HepG2 (cell line): ENCODE results near the gene NXPE3. TPM values are rescaled to one million over a fixed set of nuclear protein-coding genes. Genes with fewer than 3 reads are reported as not detected.

Experiments used
- ATAC-seq: fragments of 200-7000 bp; cut with Tn5 transposase; 3 replicates; pipeline ENCODE4 v1.9.1; 2020; ENCODE audit warnings: mild to moderate bottlenecking, moderate library complexity
- BruUV-seq: library from RNA; stranded (reverse); fragments of 400-500 nt; replicated peaks from 2 replicates; lab custom pipeline; 2021; lab: Mats Ljungman, UMichigan
- CTCF ChIA-PET: fragments of 300-600 bp; formaldehyde crosslinking; extraction: SDS; loops from one replicate; lab custom pipeline; 2021; ENCODE audit warnings: low total read pairs, inconsistent platforms, low intra/inter-chr PET ratio; lab: Yijun Ruan, JAX
- POLR2A ChIA-PET: fragments of 350-600 bp; sonication (Branson Sonifier 250); formaldehyde crosslinking; loops from one replicate; lab custom pipeline; 2020; ENCODE audit warnings: antibody characterized with exemption, inconsistent platforms; lab: Yijun Ruan, JAX
- DNase-seq: peaks from one replicate; pipeline ENCODE4 v3.0.0-alpha.2; 2015; ENCODE audit warnings: low spot score
- FAIRE-seq: peaks from 3 replicates; lab custom pipeline; 2011; peaks lifted over from hg19 to GRCh38; lab: Jason Lieb, UNC
- H2AFZ ChIP-seq: one replicate; pipeline ENCODE4 v1.6.1; 2011; ENCODE audit warnings: low read length, inconsistent platforms
- H3K27ac ChIP-seq: fragments of 300-600 bp; 3 replicates; pipeline ENCODE4 v1.8.0; 2011; ENCODE audit warnings: mixed run types, mild to moderate bottlenecking, mixed read lengths, low read length, inconsistent platforms; ENCODE audit not compliant: insufficient read depth; ENCODE audit errors: extremely low read length
- H3K27me3 ChIP-seq, 2 experiments: fragments of 200-600 bp in 1 of 2; 2 replicates in 1 of 2; 3 replicates in 1 of 2; pipeline versions ENCODE4 v1.6.0 to v1.8.0; 2011; ENCODE audit warnings: low read length in 2 of 2, mild to moderate bottlenecking in 2 of 2, moderate library complexity in 2 of 2, inconsistent platforms in 1 of 2; ENCODE audit not compliant: insufficient read depth in 2 of 2, control insufficient read depth in 1 of 2
- H3K36me3 ChIP-seq, 2 experiments: fragments of 200-600 bp in 1 of 2; replicated peaks in 1 of 2; 2 replicates in 1 of 2; 3 replicates in 1 of 2; pipeline versions ENCODE4 v1.5.1 to v1.8.0; 2011; ENCODE audit warnings: low read length in 2 of 2, inconsistent platforms in 1 of 2; ENCODE audit not compliant: insufficient read depth in 2 of 2, control insufficient read depth in 1 of 2
- H3K4me1 ChIP-seq: 2 replicates; pipeline ENCODE4 v1.5.1; 2012; ENCODE audit warnings: low read length, inconsistent platforms; ENCODE audit not compliant: insufficient read depth
- H3K4me2 ChIP-seq: 2 replicates; pipeline ENCODE4 v1.6.0; 2011; ENCODE audit warnings: low read depth, low read length, inconsistent platforms
- H3K4me3 ChIP-seq, 3 experiments: fragments of 200-600 bp in 1 of 3; sonication (generic), shearing (Covaris generic) in 1 of 3; replicated peaks in 1 of 3; 2 replicates each; pipeline ENCODE4 v1.5.1; 2011 to 2016; ENCODE audit warnings: low read length in 3 of 3, inconsistent platforms in 2 of 3, low read depth in 2 of 3, mild to moderate bottlenecking in 2 of 3, control low read depth in 1 of 3, mixed read lengths in 1 of 3; ENCODE audit not compliant: insufficient read depth in 1 of 3
- H3K79me2 ChIP-seq: one replicate; pipeline ENCODE4 v1.6.1; 2011; ENCODE audit warnings: low read length, inconsistent platforms; ENCODE audit not compliant: insufficient read depth
- H3K9ac ChIP-seq: 2 replicates; pipeline ENCODE4 v1.6.0; 2011; ENCODE audit warnings: mild to moderate bottlenecking, low read depth, low read length, inconsistent platforms; ENCODE audit not compliant: insufficient read depth
- H3K9me3 ChIP-seq: 2 replicates; pipeline ENCODE4 v1.5.1; 2012; ENCODE audit warnings: mild to moderate bottlenecking, low read length
- H4K20me1 ChIP-seq: 2 replicates; pipeline ENCODE4 v1.6.0; 2011; ENCODE audit warnings: inconsistent platforms, mild to moderate bottlenecking, low read length, moderate library complexity; ENCODE audit not compliant: insufficient read depth
- ATRX ChIP-seq: sonication (generic); formaldehyde crosslinking; IDR thresholded peaks from 2 replicates; pipeline ENCODE4 v1.4.0; 2020; ENCODE audit warnings: missing genetic modification reagents, borderline replicate concordance
- BCL6 ChIP-seq: IDR thresholded peaks from 2 replicates; pipeline ENCODE4 v1.6.1; 2016; ENCODE audit warnings: missing genetic modification reagents, missing compliant biosample characterization
- CENPT ChIP-seq: sonication (generic); formaldehyde crosslinking; IDR thresholded peaks from 2 replicates; pipeline ENCODE4 v1.8.0; 2022; ENCODE audit warnings: low read depth, mild to moderate bottlenecking, moderate library complexity, missing genetic modification reagents
- GABPA ChIP-seq, 2 experiments: IDR thresholded peaks; 2 replicates each; pipeline ENCODE4 v1.6.1; 2011 to 2016; ENCODE audit warnings: low read depth in 2 of 2, low read length in 1 of 2, missing biosample characterization in 1 of 2, missing genetic modification characterization in 1 of 2
- NFYB ChIP-seq: sonication (generic); formaldehyde crosslinking; IDR thresholded peaks from 2 replicates; pipeline ENCODE4 v1.4.0; 2020; ENCODE audit warnings: missing genetic modification reagents
- PHB2 ChIP-seq: fragments of 450-650 bp; IDR thresholded peaks from 2 replicates; pipeline ENCODE4 v1.6.1; 2018; ENCODE audit not compliant: partially characterized antibody
- PTBP1 ChIP-seq: fragments of 200-400 bp; formaldehyde crosslinking; IDR thresholded peaks from 2 replicates; pipeline ENCODE4 v1.6.1; 2018; ENCODE audit warnings: low read length, low read depth; ENCODE audit not compliant: poor library complexity, severe bottlenecking
- SOX13 ChIP-seq, 3 experiments: fragments of 450-650 bp in 1 of 3; sonication (generic) in 1 of 3; formaldehyde crosslinking in 1 of 3; IDR thresholded peaks in 2 of 3; conservative IDR thresholded peaks in 1 of 3; 2 replicates each; pipeline versions ENCODE4 v1.5.0 to v1.6.1; 2016 to 2020; ENCODE audit warnings: antibody characterized with exemption in 1 of 3, mild to moderate bottlenecking in 1 of 3, missing compliant biosample characterization in 1 of 3, missing genetic modification reagents in 1 of 3, moderate library complexity in 1 of 3
- TBL1XR1 ChIP-seq: fragments of 150-350 bp; IDR thresholded peaks from 2 replicates; pipeline ENCODE4 v1.6.1; 2014; ENCODE audit warnings: borderline replicate concordance, low read length; ENCODE audit not compliant: partially characterized antibody
- ZNF180 ChIP-seq: sonication (generic); formaldehyde crosslinking; IDR thresholded peaks from 2 replicates; pipeline ENCODE4 v1.4.0; 2020; ENCODE audit warnings: low read depth, missing genetic modification reagents, borderline replicate concordance
- ZNF33B ChIP-seq: sonication (generic); formaldehyde crosslinking; IDR thresholded peaks from 2 replicates; pipeline ENCODE4 v1.5.1; 2020; ENCODE audit warnings: mild to moderate bottlenecking, missing genetic modification reagents
- ZNF382 ChIP-seq: sonication (generic); formaldehyde crosslinking; IDR thresholded peaks from 2 replicates; pipeline ENCODE4 v1.5.0; 2020; ENCODE audit warnings: missing genetic modification reagents, mild to moderate bottlenecking, borderline replicate concordance
- ZNF530 ChIP-seq: sonication (generic); formaldehyde crosslinking; IDR thresholded peaks from 2 replicates; pipeline ENCODE4 v1.5.0; 2020; ENCODE audit warnings: low read depth, mild to moderate bottlenecking, missing genetic modification reagents
- ZNF562 ChIP-seq: sonication (generic); formaldehyde crosslinking; IDR thresholded peaks from 2 replicates; pipeline ENCODE4 v1.8.0; 2022; ENCODE audit warnings: missing genetic modification reagents, borderline replicate concordance
- WGBS: methylation state at CpG from one replicate; pipeline ENCODE4 v1.1.6; 2017; ENCODE audit warnings: low lambda C conversion rate; 5-methylcytosine and 5-hydroxymethylcytosine counted together
- in situ Hi-C: cut with HindIII; loops from 2 replicates; pipeline ENCODE4 v1.10.0; 2017; ENCODE audit warnings: low pct_unique_long_range_greater_than_20kb; ENCODE audit not compliant: extremely low pct_ligation_motif_present
- intact Hi-C: fragments of 100-400 bp; cut with micrococcal nuclease; formaldehyde crosslinking; loops from one replicate; pipeline ENCODE4 v1.10.0; 2022; ENCODE audit not compliant: unreplicated experiment
- polyA plus RNA-seq, 8 experiments: library from polyadenylated mRNA; depleted of rRNA in 3 of 8; stranded (reverse) in 7 of 8; unstranded in 1 of 8; fragments of >200 nt; fragmentation: Illumina TruSeq in 4 of 8; extraction: Trizol in 4 of 8; gene quantifications; 2 replicates each; pipeline versions ENCODE4 v1.2.1 to v1.2.3, GENCODE V29; 2011 to 2016; ENCODE audit warnings: low read depth in 4 of 8, missing spikeins in 1 of 8, mixed read lengths in 1 of 8; ENCODE audit not compliant: insufficient read depth in 1 of 8
- total RNA-seq, 5 experiments: library from RNA; depleted of rRNA; stranded (reverse); fragments of >200 nt; fragmentation: Illumina TruSeq; extraction: Trizol; gene quantifications; 2 replicates each; pipeline ENCODE4 v1.2.3, GENCODE V29; 2016; ENCODE audit warnings: low read depth in 1 of 5
- TF ChIP-seq, protein P1 (sequence below): sonication (generic); formaldehyde crosslinking; IDR thresholded peaks from 2 replicates; pipeline ENCODE4 v1.4.0; 2020; ENCODE audit warnings: missing genetic modification reagents

Gene NXPE3
- total and polyA plus RNA-seq, 2 of the 13 experiments (the other 11 are each of a cell fraction or from before 2014, with no cell fraction given), result 3.5 to 4.7 TPM

DNA sequence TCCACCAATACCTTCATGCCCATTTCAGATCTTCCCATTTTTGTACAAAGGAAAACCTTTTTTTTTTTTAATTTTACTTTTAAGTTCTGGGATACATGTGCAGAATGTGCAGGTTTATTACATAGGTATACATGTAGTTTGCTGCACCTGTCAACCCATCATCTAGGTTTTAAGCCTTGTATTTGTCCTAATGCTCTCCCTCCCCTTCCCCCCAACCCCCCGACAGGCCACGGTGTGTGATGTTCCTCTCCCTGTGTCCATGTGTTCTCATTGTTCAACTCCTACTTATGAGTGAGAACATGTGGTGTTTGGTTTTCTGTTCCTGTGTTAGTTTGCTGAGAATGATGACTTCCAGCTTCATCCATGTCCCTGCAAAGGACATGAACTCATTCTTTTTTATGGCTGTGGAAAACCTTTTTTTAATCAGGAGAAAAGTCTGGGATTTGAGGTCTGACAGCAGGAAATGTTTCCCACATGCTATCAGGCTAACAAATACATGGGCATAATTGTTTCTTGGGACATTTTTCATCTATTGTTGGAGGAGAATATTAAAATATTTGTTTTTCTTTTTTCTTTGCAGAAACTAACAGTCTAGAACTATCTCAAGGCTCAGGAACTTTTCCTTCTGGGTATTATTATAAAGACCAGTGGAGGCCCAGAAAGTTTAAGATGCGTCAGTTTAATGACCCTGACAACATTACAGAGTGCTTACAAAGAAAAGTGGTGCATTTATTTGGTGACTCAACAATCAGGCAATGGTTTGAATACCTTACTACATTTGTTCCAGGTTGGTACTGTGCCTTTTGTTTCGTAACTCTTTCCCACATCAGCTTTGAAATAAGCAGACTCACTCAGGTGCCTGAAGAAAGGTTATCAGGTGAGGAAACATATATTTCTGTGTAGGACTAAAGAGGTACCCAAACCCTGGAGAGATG, 37.5 kb downstream of the NXPE3 start:
- no peak for FAIRE-seq
- CTCF ChIA-PET, result no interaction called here
- H3K9ac ChIP-seq, result no peak overlapping the region
- in situ Hi-C loops (no loop called here), intact Hi-C loops (no loop called here)
- no peak overlapping the region for H2AFZ ChIP-seq
- no peaks in the 10 kb centered on the region for H3K9me3 ChIP-seq
- H3K4me3 ChIP-seq, result no peak overlapping the region
- ATAC-seq, result no peak
- 95% methylated on average over 4 of the region's 4 CpGs for WGBS
- BruUV-seq, result no TSS peak
- H3K79me2 ChIP-seq, result no peaks in the 10 kb centered on the region
- H3K4me1 ChIP-seq, result peaks cover 18% of the 10 kb centered on the region
- H4K20me1 ChIP-seq, result no peaks in the 10 kb centered on the region
- POLR2A ChIA-PET, result interaction anchor here (1.3 to 2.0 kb wide), 2 partner anchors 11 to 33 kb away, joined by 3 to 6 read pairs; partner anchors contain the start of gene NFKBIZ
- H3K27me3 ChIP-seq, result no peaks in the 10 kb centered on the region
- H3K4me2 ChIP-seq, result no peak overlapping the region
- DNase-seq, result no peak
- TF ChIP-seq ZNF562 (CRISPR knock-in tag) (no peak), ZNF530 (CRISPR knock-in tag) (no peak), CENPT (CRISPR knock-in tag) (no peak), ZNF180 (CRISPR knock-in tag) (no peak), PTBP1 (no peak), ZNF33B (CRISPR knock-in tag) (no peak)
- no peak overlapping the region for H3K27ac ChIP-seq
- no peaks in the 10 kb centered on the region; a peak in 1 of 5 replicates for H3K36me3 ChIP-seq

- POLR2A ChIA-PET, result interaction anchor here (1.6 kb wide), 1 partner anchor 31 kb away, joined by 3 read pairs; the partner anchor contains the start of gene NFKBIZ
- Histone ChIP-seq H3K27ac (no peak overlapping the region), H4K20me1 (no peaks in the 10 kb centered on the region), H3K4me3 (no peak overlapping the region), H3K9ac (no peak overlapping the region), H3K4me2 (no peak overlapping the region), H3K27me3 (no peaks in the 10 kb centered on the region), H3K9me3 (no peaks in the 10 kb centered on the region), H3K79me2 (no peaks in the 10 kb centered on the region), H3K36me3 (no peaks in the 10 kb centered on the region; a peak in 1 of 5 replicates), H3K4me1 (peaks cover 18% of the 10 kb centered on the region), H2AFZ (no peak overlapping the region)
- 98% methylated on average over 5 of the region's 5 CpGs for WGBS
- no peak for DNase-seq
- CTCF ChIA-PET, result no interaction called here
- in situ Hi-C loops (no loop called here), intact Hi-C loops (no loop called here)
- FAIRE-seq, result no peak
- no TSS peak for BruUV-seq
- ATAC-seq, result no peak
- TF ChIP-seq ATRX (CRISPR knock-in tag), result no peak
- no peak for TF ChIP-seq SOX13 (IDR thresholded peaks at IDR 0.05)
- no peak for TF ChIP-seq SOX13 (CRISPR knock-in tag; conservative IDR thresholded peaks at IDR 0.05 in 1 of 2, IDR thresholded peaks at IDR 0.05 in 1 of 2)
- TF ChIP-seq GABPA (IDR thresholded peaks at IDR 0.05; ENCODE audit: low read depth, low read length), result no peak
- TF ChIP-seq GABPA (CRISPR knock-in tag; IDR thresholded peaks at IDR 0.05; ENCODE audit: low read depth), result no peak
- no peak for TF ChIP-seq ZNF382
- no peak for TF ChIP-seq PHB2
- no peak for TF ChIP-seq BCL6
- TF ChIP-seq NFYB, result no peak
- TF ChIP-seq TBL1XR1, result no peak
- TF ChIP-seq, protein P1, sequence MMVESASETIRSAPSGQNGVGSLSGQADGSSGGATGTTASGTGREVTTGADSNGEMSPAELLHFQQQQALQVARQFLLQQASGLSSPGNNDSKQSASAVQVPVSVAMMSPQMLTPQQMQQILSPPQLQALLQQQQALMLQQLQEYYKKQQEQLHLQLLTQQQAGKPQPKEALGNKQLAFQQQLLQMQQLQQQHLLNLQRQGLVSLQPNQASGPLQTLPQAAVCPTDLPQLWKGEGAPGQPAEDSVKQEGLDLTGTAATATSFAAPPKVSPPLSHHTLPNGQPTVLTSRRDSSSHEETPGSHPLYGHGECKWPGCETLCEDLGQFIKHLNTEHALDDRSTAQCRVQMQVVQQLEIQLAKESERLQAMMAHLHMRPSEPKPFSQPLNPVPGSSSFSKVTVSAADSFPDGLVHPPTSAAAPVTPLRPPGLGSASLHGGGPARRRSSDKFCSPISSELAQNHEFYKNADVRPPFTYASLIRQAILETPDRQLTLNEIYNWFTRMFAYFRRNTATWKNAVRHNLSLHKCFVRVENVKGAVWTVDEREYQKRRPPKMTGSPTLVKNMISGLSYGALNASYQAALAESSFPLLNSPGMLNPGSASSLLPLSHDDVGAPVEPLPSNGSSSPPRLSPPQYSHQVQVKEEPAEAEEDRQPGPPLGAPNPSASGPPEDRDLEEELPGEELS (CRISPR knock-in tag), result no peak
These were observed 39.0 kb downstream of the NXPE3 start for GRCh38 chr3:101817992-101818391.
